HG03565 (cell line): Measurements from ENCODE around the gene CENPA.
A peak's percentile ranks its signal among the peaks of the same experiment; 100 is the strongest.
"Not testable (repeated sequence)": the region's sequence is repeated elsewhere in the genome, so short reads cannot be mapped to it uniquely, and the experiment has no call there.

Experiments used
- ATAC-seq: cut with Tn5 transposase; IDR thresholded peaks from one replicate; pipeline ENCODE4 v1.9.1; 2021; ENCODE audit warnings: mild to moderate bottlenecking, moderate library complexity; ENCODE audit not compliant: unreplicated experiment

Gene CENPA

DNA sequence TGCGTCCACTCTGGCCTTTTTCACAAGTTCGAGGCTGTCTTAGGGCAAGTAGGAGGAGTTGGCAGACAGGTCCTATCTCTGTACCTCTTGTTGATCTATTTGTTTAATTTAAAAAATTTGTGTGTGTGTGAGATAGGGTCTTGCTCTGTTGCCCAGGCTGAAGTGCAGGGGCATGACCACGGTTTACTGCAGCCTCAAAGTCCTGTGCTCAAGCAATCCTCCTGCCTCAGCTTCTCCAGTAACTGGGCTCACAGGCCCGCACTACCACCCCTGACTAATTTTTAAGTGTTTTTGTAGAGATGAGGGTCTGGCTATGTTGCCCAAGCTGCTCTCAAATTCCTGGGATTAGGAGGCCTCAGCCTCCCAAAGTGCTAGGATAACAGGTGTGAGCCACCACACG, 26.0 kb upstream of the CENPA start:
- ATAC-seq: no peak

GRCh38 chr2:26760991-26761390, 24.9 kb upstream of the CENPA start:
- not testable (repeated sequence) for ATAC-seq

DNA sequence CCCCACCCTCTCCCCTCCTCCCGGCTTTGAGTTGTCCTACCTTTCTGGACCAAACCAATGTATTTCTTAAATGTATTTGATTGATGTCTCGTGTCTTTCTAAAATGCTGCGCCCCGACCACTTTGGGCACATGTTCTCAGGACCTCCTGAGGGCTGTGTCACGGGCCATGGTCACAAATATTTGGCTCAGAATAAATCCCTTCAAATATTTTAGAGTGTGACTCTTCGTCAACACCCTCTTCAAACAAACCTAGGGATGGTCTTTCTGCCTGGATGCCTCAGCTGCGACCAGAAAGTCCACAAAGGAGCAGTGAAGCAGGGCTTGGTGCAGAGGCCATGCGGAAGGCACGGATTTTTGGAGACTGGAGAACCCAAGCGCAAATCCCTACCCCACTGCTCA, 22.8 kb upstream of the CENPA start:
- no peak for ATAC-seq

GRCh38 chr2:26764078-26764887, 21.6 kb upstream of the CENPA start, which contains the start of gene SLC35F6:
Gene SLC35F6, plus strand, starts transcription at chr2:26764284. Its CDS starts 66 bp downstream, at chr2:26764350.
- ATAC-seq: peak; percentile 80

- no peak for ATAC-seq
These were observed 20.9 kb upstream of the CENPA start for GRCh38 chr2:26764906-26765305.

DNA sequence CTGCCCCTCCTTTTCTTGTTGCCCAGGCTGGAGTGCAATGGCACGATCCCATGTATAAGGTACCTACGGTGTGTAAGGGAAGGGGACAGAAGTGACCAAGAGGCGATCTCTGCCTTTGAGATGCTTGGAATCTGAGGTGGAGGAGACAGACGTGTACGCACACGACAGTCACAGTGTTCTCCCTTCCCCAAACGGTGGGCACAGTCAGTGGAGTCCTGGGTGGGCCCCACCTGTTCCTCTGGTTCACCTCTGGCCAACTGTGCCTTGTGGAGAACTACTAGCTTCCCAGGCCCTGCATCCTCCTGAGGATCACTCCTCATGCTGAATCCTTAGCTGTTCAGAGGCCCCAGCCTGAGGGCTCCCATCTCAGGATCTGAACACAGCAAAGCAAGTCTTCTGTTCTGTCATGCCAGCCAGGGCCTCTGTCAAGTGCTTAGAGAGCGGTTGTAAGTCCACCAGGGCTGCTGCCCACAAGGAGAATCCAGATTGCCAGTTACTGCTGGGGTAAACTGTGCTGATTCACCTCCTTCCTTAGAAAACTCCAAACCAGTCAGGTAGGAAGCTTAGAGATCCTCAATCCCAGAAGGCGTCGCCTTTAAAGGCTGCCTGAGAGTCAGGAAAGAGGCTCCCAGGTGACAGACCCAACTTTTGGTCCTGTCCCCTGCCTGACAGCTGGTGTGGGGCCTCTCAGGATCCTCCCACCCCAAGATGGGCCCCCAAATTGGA, 20.2 kb upstream of the CENPA start:
- no peak for ATAC-seq

- no peak for ATAC-seq
These were observed 18.7 kb upstream of the CENPA start for GRCh38 chr2:26767129-26767528.

DNA sequence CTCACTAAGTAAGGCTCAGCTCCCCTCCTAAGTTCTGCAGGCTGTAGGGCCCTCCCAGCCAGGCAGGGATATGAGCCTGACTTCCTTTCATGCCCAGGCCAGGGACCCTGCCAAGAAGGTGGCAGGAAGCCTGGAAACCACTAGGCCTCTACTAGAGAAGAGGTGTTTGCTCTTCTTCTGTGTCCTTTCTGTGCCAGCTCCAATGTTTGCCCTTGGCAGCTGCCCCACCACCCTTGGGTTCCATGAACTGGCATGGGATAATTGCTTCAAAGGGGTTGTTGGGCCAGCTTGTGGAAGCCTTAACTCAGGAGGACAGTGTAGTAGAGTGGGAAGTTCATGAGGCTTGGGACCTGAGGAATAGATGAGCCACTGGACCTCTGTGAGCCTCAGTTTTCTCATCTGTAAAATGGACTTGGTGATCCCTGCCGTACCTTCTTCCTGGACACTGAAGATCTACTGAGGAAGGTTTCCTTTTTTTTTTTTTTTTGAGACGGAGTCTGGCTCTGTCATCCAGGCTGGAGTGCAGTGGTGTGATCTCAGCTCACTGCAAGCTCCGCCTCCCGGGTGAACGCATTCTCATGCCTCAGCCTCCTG, 17.9 kb upstream of the CENPA start:
- no peak for ATAC-seq

DNA sequence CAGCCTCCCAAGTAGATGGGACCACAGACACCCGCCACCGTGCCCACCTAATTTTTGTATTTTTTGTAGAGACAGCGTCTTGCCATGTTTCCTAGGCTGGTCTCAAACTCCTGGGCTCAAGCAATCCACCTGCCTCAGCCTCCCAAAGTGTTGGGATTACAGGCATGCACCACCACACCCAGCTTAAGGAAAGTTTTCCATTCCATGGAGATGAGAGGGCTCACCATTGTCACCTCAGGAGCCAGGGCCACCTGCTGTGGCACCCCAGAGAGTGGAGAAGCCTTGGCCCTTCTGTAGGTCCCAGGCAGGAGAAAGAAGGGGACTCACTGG, 17.1 kb upstream of the CENPA start:
- no peak for ATAC-seq

DNA sequence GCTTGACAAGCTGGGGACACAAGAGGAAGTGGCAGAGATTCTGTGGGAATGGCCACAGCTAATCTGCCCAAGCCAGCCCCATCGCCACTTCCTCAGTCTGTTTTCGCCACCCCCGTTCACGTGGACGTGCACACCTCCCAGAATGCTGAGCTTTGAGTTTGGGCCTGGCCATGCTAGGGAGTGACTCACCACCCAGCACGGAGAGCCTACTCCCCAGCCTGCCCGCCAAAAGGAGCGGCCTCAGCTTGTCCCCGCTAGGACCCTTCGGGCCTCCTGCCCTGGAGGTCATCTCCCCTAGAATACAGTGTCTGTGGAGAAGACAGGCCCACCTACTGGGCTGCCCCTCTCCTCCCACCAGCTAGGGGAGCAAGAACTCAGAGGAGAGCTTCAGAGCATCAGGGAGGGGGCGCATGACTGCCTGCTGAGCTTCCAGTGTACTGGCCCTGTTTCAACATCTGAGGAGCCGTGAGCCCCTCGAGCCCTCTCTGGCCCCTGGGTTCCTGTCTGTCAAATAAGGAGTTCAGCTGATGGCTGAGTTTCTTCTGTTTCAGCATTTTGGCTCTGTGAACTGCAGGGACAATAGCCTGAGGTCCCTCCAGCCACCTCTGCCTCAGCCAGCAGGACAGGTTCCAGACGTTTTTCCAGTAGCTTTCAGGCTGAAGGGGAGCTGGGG, 16.6 kb upstream of the CENPA start:
- ATAC-seq: no peak

- ATAC-seq: no peak
These were observed 14.8 kb upstream of the CENPA start for GRCh38 chr2:26770986-26771586.

DNA sequence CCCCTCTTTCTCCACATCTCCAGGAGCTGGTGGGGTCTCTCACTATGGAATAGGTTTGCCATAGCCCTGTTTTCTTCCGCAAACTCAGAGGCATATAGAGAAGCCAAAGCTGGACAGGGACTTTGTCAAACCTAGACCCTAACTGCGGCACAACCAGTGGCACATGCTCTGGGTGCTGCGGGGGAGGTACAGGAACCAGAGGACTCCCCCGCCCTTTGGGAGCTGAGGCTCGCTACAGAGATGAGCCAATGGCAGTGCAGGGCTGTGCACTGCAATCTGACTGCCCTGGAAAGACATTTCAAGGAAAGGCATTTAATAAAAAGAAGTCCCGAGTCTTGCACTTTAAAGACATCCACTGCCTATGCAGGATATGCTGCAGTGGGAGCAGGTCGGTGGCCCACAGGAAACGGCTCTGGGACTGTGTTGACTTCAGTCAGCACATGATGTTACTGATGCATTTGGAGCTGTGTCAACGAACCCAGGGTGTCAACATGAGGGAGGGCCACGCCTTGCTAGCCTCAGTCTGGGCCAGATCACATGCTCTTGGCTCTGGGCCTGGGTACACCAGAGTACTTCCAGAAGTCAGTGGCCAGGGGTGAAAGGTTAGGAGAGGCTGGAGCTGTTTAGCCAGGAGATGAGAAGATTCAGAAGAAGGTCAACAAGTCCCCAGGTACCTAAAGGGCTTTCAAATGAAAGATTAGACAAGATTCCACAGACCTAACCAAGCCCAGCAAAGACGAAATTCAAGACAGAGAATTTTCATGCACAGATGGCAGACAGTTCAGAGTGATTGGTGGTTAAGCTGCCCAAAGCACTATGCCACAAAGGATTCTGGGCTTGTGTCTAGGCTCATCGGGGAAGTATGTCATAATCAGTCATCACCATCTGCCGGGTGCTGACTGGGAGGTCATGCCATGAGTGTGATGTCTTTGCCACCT, 13.5 kb upstream of the CENPA start:
- no peak for ATAC-seq

GRCh38 chr2:26776195-26776800, 9.6 kb upstream of the CENPA start:
- ATAC-seq: no peak

- no peak for ATAC-seq
These were observed 7.8 kb upstream of the CENPA start for GRCh38 chr2:26778098-26778497.

GRCh38 chr2:26778507-26778906, 7.3 kb upstream of the CENPA start:
- ATAC-seq: no peak

- ATAC-seq: no peak
These were observed 5.6 kb upstream of the CENPA start for GRCh38 chr2:26780203-26780760.

DNA sequence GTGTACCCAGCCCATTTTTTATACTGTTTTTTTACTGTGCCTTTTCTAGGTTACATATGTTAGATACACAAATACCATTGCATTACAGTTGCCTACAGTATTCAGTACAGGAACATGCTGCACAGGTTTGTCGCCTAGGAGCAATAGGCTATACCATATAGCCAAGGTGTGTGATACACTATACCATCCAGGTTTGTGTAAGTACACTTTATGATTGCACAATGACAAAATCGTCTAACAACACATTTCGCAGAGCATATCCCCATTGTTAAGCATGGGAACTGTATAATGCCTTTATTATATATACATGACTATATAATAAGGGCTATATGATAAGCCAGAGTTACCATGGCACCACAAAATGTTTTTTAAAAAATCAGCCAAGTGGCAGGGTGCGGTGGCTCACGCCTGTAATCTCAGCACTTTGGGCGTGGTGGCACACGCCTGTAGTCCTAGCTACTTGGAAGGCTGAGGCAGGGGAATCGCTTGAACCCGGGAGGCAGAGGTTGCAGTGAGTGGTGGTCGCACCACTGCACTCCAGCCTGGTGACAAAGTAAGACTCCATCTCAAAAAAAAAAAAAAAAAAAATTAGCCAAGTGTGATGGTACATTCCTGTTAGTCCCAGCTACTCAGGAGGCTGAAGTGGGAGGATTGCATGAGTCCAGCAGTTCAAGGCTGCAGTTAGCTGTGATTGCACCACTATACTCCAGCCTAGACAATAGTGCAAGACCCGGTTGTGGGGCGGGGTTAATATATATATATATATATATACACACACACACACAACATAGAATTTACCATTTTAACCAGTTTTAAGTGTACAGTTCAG, 2.8 kb upstream of the CENPA start:
- ATAC-seq: no peak

DNA sequence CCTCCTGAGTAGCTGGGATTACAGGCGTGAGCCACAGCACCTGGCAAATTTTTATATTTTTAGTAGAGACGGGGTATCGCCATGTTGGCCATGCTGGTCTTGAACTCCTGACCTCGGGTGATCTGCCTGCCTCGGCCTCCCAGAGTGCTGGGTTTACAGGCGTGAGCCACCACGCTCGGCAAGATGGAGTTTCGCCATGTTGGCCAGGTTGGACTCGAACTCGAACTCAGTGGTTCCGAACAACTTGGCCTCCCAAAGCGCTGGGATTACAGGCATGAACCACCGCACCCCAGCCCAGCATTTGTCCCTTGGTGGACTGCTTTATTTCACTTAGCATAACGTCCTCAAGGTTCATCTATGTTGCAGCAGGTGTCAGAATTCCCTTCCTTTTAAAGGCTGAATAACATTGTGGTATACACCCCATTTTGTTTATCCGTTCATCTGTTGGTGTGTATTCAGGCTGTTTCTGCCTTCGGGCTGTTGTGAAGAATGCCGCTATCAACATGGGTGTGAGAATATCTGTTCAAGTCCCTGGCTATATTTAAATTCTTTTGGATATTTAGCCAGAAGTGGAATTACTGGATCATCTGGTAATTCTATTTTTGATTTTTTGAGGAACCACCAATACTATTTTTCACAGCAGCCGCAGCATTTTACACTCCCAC, 1.2 kb upstream of the CENPA start:
- no peak for ATAC-seq
